ENCODE measurements around the gene PALLD. TPM values are rescaled to one million over a fixed set of nuclear protein-coding genes. Genes with fewer than 3 reads are reported as not detected.
"Not testable (repeated sequence)": the region's sequence is repeated elsewhere in the genome, so short reads cannot be mapped to it uniquely, and the experiment has no call there.

PALLD gene
- total RNA-seq (2014; rRNA removed): 143 and 176 TPM in 2 replicates
- polyA plus RNA-seq (2012): 406 TPM

DNA sequence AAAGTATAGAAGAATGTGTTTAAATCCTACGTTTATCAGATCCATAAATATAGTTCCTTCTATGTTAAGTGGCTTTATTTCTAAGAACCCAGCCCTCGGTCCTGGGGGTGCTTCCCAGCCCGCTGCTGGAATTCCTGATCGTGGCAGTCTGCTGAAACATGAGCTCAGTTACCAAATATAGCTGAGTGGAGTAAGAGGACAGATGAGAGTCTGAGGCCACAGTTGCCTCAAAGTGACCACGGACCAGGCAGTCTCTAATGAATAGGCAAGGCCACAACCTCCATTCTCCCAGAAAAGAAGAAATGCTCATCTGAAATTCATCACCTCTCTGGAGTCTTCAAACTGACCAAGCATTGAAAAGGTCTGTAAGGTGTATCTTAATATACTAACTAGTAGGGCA is at the start of gene PALLD:
TSS of gene PALLD (plus strand) at position 219 of the 400 bp plus-strand sequence.
- peak; percentile 86 for DNase-seq (ENCODE audit: low read depth)

DNA sequence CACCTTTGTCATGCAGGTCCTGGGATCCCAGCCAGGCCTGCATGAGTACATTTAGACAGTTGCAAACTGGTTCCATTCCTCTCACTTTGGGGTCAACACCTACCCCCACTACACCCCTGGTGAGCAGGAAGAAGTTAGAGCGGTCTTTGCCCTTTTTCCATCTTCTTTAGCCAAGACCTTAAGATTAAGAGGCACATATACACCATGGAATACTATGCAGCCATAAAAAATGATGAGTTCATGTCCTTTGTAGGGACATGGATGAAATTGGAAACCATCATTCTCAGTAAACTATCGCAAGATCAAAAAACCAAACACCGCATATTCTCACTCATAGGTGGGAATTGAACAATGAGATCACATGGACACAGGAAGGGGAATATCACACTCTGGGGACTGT is 47.8 kb upstream of the PALLD start:
- not testable (repeated sequence) for DNase-seq (ENCODE audit: low read depth)

DNA sequence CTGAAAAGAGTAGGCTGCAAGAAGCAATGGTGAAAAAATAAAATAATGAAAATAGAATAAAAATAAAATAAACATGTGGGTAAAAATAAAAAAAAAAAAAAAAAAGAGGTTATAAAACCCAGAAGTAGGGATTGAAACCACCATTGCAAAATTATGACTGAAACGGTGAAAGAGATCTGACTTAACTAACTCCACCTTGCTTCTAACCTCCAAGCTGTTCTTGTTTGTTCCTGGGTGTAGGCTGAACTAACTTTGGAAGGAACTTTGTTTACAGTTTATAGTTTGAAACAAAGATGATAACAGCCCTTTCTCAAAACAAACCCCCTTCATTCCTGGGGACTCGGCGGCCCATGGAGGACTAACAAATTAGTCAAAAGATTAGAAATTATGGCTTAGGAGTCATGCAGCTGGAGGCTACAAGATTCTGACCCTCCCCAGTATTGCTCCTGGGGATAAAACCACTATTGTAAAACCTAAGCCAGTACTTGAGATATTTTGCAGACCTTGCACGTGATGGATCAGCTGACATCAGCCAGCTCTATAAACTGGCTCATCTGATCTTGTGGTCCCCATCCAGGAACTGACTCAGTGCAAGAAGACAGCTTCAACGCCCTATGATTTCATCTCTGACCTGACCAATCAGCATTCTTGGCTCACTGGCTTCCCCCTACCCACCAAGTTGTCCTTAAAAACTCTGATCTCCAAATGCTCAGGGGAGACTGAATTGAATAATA is 47.0 kb upstream of the PALLD start:
- peak; percentile 73 for DNase-seq (ENCODE audit: low read depth)

DNA sequence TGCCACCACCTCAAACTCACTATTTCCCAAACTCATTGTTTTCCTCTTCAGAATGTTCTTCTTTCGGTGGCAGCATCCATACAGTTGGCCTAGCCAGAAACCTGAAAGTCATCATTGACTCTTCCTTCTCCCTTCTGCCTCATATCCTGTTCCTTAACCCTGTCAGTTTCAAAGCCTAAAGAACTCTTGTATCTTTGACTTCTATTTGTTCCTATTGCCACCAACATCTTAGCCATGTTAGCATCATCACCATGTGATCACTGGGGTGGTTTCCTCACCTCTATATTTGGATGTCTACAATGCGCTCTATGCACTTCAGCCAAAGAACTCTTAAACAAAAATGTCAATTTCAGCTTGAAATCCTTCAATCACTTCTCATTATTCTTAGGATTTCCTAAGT is 45.5 kb upstream of the PALLD start:
- no peak for DNase-seq (ENCODE audit: low read depth)

DNA sequence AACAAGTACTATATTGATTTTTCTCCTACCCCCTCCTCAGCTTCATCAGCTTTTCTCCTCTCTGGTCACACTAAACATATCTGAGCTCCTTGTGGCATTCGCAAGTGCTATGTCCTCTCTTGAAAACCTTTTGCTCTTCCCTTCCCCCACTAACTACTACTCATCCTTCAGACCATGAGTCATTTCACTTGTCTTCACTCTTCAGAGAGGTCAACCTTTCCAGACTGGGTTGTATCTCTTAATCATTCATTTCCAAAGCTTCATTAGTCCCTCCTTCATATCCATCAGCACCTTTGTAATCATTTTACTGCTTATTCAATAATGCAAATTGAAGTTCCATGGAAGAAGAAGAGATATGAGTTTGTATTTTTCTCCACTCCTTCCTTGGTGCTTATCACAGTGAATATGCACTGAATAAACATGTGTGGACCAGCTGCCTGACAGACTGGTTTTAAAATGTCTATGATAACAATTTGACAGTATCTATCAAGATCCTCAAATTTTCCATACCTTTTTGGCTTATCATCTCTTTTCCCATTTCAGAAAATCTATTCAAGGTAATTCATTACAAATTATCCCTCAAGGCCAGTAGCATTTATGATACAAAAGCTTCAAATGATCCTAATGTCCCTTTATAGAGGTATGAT is 45.0 kb upstream of the PALLD start:
- DNase-seq (ENCODE audit: low read depth): peak; percentile 85

DNA sequence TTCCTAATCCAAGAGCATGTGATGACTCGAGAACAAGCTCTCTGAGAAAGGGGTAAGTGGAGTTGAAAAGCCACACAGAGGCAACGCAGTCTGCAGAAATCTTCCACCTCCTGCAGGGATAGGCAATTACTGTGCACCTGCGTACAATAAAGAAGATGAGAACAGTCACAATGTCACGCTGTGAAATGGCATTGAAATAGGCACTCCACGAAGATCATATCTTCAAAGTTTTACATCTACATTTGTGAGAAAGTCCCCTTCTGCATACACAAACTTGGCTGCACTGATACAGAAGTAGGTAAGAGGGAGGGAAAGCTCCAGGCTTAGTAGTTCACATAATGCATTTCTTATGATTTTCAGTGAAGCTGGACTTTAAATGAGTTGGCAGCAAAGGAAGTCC is 43.7 kb upstream of the PALLD start:
- DNase-seq (ENCODE audit: low read depth): no peak

DNA sequence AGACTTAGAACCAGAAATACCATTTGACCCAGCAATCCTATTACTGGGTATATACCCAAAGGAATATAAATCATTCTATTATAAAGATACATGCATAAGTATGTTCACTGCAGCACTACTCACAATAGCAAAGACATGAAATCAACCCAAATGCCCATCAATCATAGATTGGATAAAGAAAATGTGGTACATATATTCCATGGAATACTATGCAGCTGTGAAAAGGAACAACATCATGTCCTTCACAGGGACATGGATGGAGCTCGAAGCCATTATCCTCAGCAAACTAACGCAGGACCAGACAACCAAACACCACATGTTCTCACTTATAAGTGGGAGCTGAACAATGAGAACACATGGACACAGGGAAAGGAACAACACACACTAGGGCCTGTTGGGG is 38.6 kb upstream of the PALLD start:
- not testable (repeated sequence) for DNase-seq (ENCODE audit: low read depth)

DNA sequence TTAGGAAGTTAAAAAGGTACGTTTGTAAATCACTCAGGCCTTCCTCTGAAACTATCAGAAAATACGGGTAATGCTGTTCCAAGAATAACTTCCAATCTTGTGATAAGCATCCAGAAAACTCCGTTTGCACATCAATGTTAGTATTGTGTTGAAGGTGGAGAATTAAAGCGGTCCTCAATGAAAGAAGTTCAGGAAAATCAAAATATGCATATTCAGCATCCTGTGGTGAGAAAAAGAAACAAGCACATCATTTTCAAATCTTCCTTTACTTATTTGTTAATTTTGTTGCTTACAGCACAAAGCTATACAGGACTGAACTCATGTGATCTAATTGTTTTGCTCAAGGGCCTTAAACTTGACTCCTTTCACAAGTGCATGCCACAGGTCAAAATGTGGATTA is 35.0 kb upstream of the PALLD start:
- no peak for DNase-seq (ENCODE audit: low read depth)

DNA sequence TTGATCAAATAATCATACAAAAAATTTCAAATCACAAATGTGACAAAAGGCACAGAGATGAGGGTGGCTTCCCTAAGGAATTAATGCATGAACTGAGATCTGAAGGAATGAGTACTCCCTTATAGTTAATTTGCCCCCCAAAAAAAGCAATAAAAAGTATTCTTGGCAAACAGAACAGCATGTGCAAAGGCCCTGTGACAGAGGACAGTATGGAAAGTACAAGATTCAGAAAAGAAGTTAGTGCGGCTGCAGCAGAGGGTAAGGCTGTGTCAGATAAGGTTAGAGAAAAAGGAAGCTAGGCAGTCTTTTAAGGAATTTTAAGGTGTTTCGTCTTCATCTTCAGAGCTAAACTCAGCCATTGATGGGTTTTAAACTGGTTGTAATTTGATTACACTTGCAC is 23.9 kb upstream of the PALLD start:
- no peak for DNase-seq (ENCODE audit: low read depth)

DNA sequence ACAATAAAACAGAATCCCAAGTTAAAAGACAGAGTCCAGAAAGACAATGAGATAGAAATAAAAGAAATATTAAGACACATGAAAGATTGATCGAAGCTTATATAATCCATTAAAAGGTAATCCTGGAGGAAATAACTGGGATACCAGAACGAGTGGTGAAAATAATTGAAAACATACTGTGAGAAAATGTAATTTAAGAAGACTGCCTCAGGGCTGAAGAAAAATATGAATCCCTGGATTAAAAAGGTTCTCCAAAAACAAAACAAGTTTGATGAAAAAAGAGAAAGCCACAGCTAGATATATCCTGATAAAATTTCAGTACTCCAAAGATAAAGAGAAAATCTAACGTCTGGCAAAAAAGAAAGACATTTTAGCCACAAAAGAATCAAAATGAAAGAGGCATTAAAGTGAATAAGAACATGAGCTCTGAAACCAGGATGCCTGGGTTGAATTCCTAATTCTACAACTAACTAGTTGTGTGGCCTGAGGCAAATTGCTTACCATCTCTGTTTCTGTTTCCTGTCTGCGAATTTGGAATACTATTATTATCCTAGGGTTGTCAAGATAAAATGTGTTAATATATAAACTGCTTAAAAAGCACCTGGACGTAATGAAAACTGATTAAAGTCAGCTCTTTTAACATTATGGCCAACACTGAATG is 22.1 kb upstream of the PALLD start:
- no peak for DNase-seq (ENCODE audit: low read depth)

DNA sequence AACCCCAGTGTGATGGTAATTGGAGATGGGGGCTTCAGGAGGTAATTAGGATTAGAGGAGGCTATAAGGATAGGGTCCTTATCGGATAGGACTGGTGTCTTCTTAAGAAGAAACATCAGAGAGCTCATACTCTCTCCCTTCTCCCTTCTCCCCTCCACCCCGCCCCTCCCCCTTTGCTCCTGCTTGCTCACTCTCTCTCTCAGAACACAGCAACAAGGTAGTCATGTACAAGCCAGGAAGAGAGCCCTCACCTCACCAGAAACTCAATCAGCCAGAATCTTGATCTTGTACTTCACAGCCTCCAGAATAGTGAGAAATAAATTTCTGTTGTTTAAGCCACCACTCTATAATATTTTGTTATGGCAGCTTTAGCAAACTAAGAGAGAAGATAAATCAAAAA is 21.1 kb upstream of the PALLD start:
- DNase-seq (ENCODE audit: low read depth): no peak

DNA sequence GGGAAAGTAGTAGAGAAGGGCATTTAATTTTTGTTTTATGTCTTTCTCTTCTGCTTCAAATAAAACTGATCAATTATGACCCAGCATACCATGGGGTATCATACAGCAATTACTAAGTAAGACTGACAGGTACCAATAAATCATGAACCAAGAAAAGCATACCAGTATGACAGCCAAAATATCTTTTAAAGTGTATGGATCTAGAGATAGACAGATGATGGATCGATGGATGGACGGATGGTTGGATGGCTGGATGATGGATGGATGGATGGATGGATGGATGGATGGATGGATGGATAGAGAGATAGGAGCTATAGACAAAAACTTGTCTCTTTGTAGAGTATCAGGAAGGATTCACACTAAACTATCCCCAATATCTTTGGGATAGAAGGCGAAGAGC is 18.0 kb upstream of the PALLD start:
- no peak for DNase-seq (ENCODE audit: low read depth)

DNA sequence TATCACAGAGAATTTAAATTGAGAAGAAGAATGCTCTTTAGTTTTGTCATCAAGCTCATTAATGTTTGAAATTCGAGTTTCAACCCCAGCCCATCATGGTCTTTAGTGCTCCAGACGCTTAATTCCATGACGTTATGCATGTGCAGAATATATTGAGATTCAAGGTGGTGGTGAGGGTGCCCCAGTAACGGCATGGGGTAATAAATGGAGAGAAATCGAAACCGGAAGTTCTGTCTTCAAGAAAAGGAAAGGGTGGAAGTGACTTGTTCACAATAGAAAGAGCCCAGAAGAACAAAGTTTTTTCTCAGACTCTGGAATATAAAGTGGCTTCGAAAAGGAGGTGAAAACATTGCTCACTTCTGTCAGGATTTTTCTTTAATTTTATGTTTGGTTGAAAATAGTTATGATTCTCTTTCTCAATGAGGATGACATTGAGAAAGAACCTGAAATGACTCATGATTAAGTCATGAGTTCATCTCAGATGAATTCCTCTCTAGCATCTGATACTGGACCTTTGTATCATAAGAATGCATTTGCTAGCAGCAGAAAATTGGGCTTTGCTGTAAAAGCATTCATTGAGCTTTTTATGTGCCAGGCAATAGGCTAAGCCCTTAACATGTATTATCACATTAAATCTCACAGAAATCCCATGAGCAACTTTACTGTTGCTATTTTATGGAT is 15.8 kb upstream of the PALLD start:
- peak; percentile 88 for DNase-seq (ENCODE audit: low read depth)

DNA sequence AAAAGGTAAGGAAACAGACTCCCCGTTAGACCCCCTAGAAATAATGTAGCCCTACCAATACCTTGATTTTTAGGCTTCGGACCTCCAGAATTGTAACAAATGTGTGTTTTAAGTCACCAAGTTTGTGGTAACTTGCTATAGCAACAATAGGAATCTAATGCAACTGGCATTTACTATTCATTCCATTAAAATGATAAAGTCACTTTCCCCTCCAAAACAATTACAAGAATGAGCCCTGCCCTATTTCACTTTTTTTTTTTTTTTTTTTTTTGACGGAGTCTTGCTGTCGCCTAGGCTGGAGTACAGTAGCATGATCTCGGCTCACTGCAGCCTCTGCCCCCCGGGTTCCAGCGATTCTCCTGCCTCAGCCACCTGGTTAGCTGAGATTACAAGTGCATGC is 13.0 kb upstream of the PALLD start:
- DNase-seq (ENCODE audit: low read depth): peak; percentile 73

DNA sequence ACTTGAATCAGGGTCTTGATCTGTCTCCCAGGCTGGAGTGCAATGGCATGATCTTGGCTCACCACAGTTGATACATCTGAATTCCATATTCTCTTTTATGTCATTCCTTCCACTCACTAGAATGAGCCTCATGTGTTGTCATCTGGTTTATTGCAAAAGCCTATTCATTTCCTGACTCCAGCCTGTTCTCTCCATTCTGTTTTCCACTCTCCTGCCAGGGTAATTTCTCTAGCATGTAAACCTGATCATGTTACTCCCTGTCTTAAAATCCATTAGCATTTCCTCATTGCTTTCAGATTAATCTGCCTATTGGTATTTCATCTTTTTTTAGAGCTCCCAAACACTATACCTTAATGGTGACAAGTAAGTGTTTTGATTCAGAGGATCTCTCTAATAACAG is 12.2 kb upstream of the PALLD start:
- DNase-seq (ENCODE audit: low read depth): peak; percentile 78

DNA sequence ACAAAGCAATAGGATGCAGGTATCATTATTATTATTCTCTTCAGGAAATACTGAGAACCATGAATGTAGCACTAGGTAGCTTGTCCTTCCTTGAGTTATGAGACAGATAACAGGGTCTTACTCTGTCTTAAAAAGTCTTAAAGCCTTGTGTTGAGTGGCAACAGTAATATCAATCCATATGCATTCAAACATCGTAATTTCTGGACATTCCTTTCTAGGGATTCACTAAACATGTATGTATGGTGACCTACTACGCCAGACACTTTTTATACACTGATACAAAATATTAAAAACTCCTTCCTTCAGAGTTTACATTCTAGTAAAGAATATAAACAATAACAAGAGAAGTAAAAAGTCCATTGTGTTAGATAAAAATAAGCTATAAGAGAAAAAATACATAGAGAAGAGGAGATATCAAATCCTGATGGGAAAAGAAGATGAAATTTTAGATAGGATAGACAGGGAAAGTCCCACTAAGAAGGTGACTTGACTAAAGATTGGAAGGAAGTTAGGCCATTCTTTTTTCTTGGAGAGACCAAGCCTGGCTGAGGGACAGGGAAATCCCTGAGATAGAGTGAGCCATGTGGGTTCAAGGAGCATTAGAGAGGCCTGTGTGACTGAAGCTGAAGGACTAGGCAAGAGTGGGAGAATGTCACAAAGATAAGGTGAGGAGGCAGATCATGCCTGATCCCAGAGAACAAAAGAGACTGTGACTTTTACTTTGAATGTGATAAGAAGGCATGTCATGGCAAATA is 11.5 kb upstream of the PALLD start:
- DNase-seq (ENCODE audit: low read depth): no peak

DNA sequence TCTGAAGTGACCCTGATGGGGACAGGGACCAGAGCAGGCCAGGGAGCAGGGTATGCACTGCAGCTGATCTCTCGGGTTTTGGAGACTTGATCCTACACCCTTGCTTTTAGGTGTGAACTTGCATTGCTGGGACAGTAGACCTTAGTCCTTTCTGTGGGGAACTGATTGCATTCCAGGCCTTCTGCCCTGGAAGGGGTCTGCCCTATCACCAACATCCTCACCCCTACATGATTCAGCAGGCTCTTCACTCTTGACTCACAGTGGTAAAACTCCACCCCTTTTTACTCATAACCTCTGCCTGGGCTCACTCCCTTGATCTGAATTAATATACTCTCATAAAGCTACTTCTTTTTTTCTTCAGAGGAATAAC is 10.0 kb upstream of the PALLD start:
- peak; percentile 89 for DNase-seq (ENCODE audit: low read depth)

DNA sequence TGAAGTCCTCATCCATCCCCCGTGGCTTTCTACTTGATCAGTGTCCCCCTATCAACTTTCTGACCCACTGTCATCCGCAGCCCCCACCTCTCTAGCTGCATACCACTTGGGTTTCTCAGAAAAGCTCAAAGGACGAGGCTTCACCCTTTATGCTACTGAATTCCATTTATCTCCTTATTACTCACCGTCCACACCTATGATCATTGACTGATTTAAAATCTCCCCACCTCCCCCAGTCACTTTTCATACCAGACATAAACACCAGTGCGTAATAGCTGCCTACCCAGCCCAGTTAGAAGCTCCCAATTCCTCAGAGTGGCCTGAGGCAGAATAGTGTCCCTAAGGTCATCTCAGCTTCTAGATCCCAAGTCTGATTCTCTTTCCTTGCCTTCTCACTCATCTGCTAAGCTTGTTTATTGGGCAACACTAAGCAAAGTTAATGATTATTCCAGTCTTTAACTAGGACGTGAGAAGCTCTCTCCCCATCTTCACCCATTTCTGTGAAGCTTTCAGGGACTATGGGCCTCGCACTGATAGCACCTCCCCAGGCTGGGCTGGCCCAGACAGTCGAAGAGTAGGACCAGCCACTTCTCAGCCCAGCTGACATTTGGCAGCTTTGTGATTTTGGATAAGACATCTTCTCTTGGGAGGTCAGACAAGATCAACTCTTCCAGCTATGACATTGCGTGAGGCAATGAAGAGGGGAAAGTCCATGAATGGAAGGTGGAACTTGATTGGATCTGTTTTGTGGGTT is 9.4 kb upstream of the PALLD start:
- DNase-seq (ENCODE audit: low read depth): no peak

DNA sequence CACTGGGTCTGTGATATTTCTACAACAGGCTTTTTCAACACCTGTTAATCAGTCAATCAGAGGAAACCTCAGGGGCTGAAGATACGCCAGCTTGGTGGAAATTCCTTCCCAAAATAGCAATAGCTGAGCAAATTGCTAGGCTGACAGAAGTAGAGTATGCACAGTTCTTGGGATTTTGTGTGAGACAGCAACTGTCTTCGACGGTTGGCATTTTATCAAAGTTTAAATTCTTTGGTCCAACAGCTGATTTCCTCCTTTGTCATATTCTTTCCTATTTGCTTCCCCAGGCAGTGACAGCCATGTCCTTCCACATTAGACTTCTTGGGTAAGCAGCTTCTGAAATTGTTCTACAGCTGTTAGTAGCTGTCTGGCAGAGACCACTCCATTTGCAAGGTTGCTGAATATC is 8.0 kb upstream of the PALLD start:
- DNase-seq (ENCODE audit: low read depth): peak; percentile 98

DNA sequence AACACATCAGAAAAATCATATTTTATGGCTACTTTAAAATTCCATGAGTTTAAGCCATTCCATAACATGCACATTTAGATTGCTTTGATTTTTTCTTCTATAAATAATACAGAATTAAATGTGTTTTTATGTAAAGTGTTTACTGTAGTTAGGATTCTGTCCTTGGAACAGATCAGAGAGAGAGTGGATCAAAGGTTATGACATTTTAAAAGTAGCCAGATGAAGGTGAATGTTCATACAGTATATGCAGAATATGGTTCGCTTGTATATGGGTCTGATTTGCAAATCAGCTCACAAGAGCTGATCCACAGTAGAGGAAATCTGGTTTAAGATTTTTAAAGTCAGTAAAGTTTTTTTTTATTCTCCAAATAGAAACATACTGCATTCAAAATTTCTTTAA is 7.2 kb upstream of the PALLD start:
- DNase-seq (ENCODE audit: low read depth): no peak

DNA sequence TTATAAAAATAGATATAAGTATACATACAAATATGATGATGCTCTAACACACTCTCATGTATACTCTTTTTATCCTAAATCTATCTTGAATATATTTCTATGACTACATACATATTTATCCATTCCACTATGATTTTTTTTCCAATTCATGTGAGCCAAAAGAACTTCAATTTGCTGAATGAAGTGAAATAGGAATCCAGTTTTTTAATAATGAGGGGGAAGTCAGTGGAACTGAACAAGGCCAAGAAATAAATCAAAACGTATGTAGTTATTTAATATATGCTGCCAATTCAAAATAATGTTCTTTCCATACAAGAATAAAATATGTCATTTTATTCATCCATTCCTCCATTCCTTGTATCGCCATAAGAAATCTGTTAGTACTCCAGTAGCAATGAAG is 6.1 kb upstream of the PALLD start:
- no peak for DNase-seq (ENCODE audit: low read depth)
